Right lobe of liver (tissue), 6 donors: ENCODE measurements around the gene MYT1. TPM values are rescaled to one million over a fixed set of nuclear protein-coding genes. Genes with fewer than 3 reads are reported as not detected.

Source experiments
- ATAC-seq, 4 donors: fragments of 200-7000 bp; cut with Tn5 transposase; one replicate each; pipeline ENCODE4 v1.9.1; 2020; ENCODE audit warnings: mild to moderate bottlenecking in 4 of 4, moderate library complexity in 4 of 4
- DNase-seq, 3 donors: peaks; one replicate each; pipeline ENCODE4 v3.0.0-alpha.2; 2020
- H3K27ac ChIP-seq, 3 donors: fragments of 200-600 bp; one replicate each; pipeline ENCODE4 v1.8.0; 2022
- H3K27me3 ChIP-seq, 2 donors: fragments of 200-600 bp; one replicate each; pipeline ENCODE4 v1.8.0; 2022
- H3K36me3 ChIP-seq, 4 donors: fragments of 200-600 bp; sonication (generic) in 1 of 4; one replicate each; pipeline versions ENCODE4 v1.5.1 to v1.8.0; 2017 to 2022; ENCODE audit warnings: control low read depth in 1 of 4
- H3K4me1 ChIP-seq, 4 donors: fragments of 200-600 bp; sonication (generic) in 1 of 4; one replicate each; pipeline versions ENCODE4 v1.5.1 to v1.8.0; 2017 to 2022; ENCODE audit warnings: control low read depth in 1 of 4
- H3K4me3 ChIP-seq, 3 donors: fragments of 200-600 bp; one replicate each; pipeline ENCODE4 v1.8.0; 2022
- H3K9me3 ChIP-seq, 4 donors: fragments of 200-600 bp; sonication (generic) in 1 of 4; one replicate each; pipeline versions ENCODE4 v1.5.1 to v1.8.0; 2017 to 2022; ENCODE audit warnings: control low read depth in 1 of 4
- CTCF ChIP-seq, 4 donors: fragments of 200-600 bp in 3 of 4; fragments of 450-650 bp in 1 of 4; IDR thresholded peaks; one replicate each; pipeline versions ENCODE4 v1.5.1 to v1.8.0; 2016 to 2022; ENCODE audit warnings: antibody characterized with exemption in 4 of 4, mild to moderate bottlenecking in 2 of 4
- POLR2A ChIP-seq: fragments of 450-650 bp; IDR thresholded peaks from one replicate; pipeline ENCODE4 v1.6.1; 2017; ENCODE audit warnings: antibody characterized with exemption, mild to moderate bottlenecking
- WGBS: methylation state at CpG from one replicate; pipeline ENCODE4 v1.1.6; 2018; ENCODE audit warnings: low coverage, low lambda C conversion rate; ENCODE audit not compliant: insufficient coverage; ENCODE audit errors: missing lambda C conversion rate; 5-methylcytosine and 5-hydroxymethylcytosine counted together
- intact Hi-C, 2 donors: fragments of 100-400 bp; cut with DNase I; formaldehyde crosslinking; loops; one replicate each; pipeline versions ENCODE4 v1.11.2 to v1.14.1; 2022
- total RNA-seq, 6 experiments: library from RNA; depleted of rRNA in 2 of 6; stranded (reverse); fragments of >200 nt in 2 of 6; fragmentation: NEBNext Ultra II Directional in 3 of 6; extraction: Animal tissue kit (Norgen Biotek cat#: 25700) in 3 of 6; gene quantifications; one replicate each; pipeline versions ENCODE4 v1.1.0 to v1.2.4, GENCODE V29; 2016 to 2023
- donor health status: DM: no; HTN: yes; CAD: no.
- donor health status: DM: no; HTN: no; CAD: no.
- donor health status: DM: no; HTN: no; CAD: no.
- donor health status: DM: no; HTN: yes; CAD: no.
- donor health status: DM: no; HTN: yes; CAD: no.

Gene MYT1
- total RNA-seq, 6 experiments from 2014 or later: 0.06 to 0.09 TPM; not detected in 4

DNA sequence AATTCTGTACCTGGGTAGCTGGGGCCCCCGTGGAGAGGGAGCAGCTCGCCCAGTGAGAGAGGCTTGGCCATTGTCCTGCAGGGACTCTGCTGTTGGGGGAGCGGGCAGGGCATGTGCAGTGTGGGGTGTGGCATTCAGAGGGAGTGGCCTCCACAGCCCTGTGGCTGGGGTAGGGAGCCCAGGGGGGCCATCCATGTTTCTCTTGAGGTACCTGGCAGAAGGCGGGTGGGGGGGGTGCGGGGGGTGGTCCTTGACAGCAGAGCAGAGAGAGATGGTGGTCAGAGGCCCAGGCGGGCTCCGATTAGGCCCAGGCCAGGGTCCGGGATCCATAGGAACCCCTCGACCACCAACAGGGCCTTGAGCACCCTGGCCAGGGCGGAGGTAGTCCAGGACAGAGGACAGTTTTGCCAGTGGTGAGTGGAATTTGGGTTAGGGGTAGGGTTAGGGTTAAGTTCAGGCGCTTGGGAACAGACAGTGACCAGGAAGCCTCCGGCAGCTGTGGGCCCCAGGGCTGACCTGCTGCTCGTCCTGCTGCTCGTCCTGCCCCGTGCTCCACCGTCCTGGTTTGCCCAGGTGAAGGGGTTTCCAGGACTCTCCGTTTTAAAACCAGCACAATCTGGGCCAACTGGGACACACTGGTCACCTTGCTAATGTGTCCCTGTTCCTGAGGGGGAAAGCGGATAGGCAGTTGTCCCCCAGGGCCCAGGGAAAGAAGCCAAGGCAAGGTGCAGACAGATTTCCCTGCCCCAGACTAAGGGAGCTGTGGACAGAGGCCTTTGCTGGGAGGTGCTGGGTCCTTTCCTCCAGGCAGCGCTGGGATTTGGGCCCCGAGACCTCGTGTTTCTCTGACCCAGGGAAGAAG is 24.8 kb upstream of the MYT1 start:
- intact Hi-C loops: no loop called here
- peak in 1 of 3 donors; percentile 36 for DNase-seq
- H3K27ac ChIP-seq: no peak overlapping the region
- peak in 1 of 4 donors; percentile 21 for ATAC-seq
- 10% methylated on average over 2 of the region's 21 CpGs for WGBS
- no peaks in the 10 kb centered on the region for H3K9me3 ChIP-seq
- H3K4me1 ChIP-seq: no peaks in the 10 kb centered on the region
- H3K36me3 ChIP-seq: no peaks in the 10 kb centered on the region
- TF ChIP-seq CTCF (IDR thresholded peaks at IDR 0.05) (no peak), POLR2A (no peak)
- no peaks in the 10 kb centered on the region for H3K27me3 ChIP-seq
- H3K4me3 ChIP-seq: no peak overlapping the region

- no peak overlapping the region for H3K4me3 ChIP-seq
- no peak for TF ChIP-seq CTCF (IDR thresholded peaks at IDR 0.05)
- TF ChIP-seq POLR2A: no peak
- 73% methylated on average over 11 of the region's 13 CpGs for WGBS
- no peaks in the 10 kb centered on the region for H3K36me3 ChIP-seq
- peak in 1 of 3 donors; percentile 38 for DNase-seq
- ATAC-seq: no peak
- intact Hi-C loops: no loop called here
- no peaks in the 10 kb centered on the region for H3K9me3 ChIP-seq
- no peaks in the 10 kb centered on the region for H3K4me1 ChIP-seq
- H3K27me3 ChIP-seq: no peaks in the 10 kb centered on the region
- H3K27ac ChIP-seq: no peak overlapping the region
Observed at GRCh38 chr20:64140061-64140931, 24.0 kb upstream of the MYT1 start.

DNA sequence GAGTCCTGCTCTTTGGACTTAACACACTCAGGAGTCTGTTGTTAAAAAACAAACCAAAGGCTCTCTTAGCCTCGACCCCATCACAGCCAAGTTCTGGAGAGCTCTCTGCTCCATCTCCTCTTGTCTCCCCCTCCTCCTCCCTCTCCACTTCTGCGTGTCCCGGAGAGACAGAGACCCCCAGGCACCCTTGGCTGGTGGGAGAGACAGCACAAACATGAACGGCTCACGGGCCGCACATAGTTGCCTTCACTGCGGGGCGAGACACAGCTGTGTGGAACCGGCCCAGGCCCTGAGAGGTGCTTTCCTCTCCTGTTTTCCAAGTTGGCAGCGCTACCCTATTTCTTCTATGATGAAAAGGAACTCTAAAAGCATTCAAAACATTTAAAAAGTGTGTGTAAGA is 23.3 kb upstream of the MYT1 start:
- H3K4me3 ChIP-seq: no peak overlapping the region
- H3K36me3 ChIP-seq: no peaks in the 10 kb centered on the region
- ATAC-seq (no peak), DNase-seq (peak in 1 of 3 donors; percentile 25)
- H3K27me3 ChIP-seq: no peaks in the 10 kb centered on the region
- no peaks in the 10 kb centered on the region for H3K4me1 ChIP-seq
- H3K27ac ChIP-seq: no peak overlapping the region
- no peaks in the 10 kb centered on the region for H3K9me3 ChIP-seq
- no peak for TF ChIP-seq POLR2A
- TF ChIP-seq CTCF (IDR thresholded peaks at IDR 0.05): no peak
- intact Hi-C loops: no loop called here
- WGBS: 62% methylated on average over 7 of the region's 10 CpGs

- intact Hi-C loops: no loop called here
- Histone ChIP-seq H3K27me3 (no peaks in the 10 kb centered on the region), H3K4me1 (no peaks in the 10 kb centered on the region), H3K27ac (no peak overlapping the region), H3K36me3 (no peaks in the 10 kb centered on the region), H3K4me3 (no peak overlapping the region), H3K9me3 (no peaks in the 10 kb centered on the region)
- DNase-seq (peak in 1 of 3 donors; percentile 35), ATAC-seq (no peak)
- WGBS: 26% methylated on average over 8 of the region's 9 CpGs
- no peak for TF ChIP-seq CTCF (IDR thresholded peaks at IDR 0.05)
Observed at GRCh38 chr20:64142590-64142989, 21.7 kb upstream of the MYT1 start.
